ENCODE measurements around the gene KCNQ1. TPM values are rescaled to one million over a fixed set of nuclear protein-coding genes. Genes with fewer than 3 reads are reported as not detected.

Gene KCNQ1
- total RNA-seq, 1 donor from 2014 or later: 52.9 TPM

DNA sequence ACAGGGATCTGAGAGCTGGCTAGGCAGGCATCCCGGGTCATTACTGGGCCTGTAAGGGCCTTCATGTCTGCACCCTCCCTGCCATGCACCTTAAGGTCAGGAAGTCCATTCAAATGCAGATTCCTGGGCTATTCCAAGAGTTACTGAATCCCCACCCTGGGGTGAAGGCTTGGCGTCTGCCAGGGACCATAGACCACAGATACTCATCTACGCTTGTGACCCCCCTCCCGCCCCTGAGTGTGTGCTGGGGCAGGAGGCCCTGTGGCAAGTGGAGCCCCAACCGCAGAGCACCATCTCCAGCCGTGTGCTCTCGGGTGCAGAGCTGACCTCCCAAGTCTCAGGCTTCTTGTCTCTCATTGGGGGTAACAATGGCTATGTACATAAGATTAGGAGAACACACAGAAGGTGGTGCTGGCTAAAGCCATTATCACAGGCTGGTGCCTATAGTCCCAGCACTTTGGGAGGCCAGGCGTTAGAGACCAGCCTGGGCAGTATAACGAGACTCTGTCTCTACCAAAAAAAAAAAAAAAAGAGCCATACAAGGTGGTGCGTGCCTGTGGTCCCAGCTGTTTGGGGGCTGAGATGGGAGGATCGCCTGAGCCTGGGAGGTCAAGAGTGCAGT lies 274.1 kb downstream of the KCNQ1 start:
- DNase-seq (no peak), ATAC-seq (no peak)
- Histone ChIP-seq H3K9me3 (no peaks in the 10 kb centered on the region), H3K36me3 (no peaks in the 10 kb centered on the region), H3K27me3 (no peaks in the 10 kb centered on the region), H3K27ac (no peak overlapping the region), H3K4me3 (no peak overlapping the region), H3K4me1 (no peaks in the 10 kb centered on the region)
- intact Hi-C loops (cut with DNase I): no loop called here
- TF ChIP-seq, protein P1, sequence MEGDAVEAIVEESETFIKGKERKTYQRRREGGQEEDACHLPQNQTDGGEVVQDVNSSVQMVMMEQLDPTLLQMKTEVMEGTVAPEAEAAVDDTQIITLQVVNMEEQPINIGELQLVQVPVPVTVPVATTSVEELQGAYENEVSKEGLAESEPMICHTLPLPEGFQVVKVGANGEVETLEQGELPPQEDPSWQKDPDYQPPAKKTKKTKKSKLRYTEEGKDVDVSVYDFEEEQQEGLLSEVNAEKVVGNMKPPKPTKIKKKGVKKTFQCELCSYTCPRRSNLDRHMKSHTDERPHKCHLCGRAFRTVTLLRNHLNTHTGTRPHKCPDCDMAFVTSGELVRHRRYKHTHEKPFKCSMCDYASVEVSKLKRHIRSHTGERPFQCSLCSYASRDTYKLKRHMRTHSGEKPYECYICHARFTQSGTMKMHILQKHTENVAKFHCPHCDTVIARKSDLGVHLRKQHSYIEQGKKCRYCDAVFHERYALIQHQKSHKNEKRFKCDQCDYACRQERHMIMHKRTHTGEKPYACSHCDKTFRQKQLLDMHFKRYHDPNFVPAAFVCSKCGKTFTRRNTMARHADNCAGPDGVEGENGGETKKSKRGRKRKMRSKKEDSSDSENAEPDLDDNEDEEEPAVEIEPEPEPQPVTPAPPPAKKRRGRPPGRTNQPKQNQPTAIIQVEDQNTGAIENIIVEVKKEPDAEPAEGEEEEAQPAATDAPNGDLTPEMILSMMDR (IDR thresholded peaks at IDR 0.05): no peak

DNA sequence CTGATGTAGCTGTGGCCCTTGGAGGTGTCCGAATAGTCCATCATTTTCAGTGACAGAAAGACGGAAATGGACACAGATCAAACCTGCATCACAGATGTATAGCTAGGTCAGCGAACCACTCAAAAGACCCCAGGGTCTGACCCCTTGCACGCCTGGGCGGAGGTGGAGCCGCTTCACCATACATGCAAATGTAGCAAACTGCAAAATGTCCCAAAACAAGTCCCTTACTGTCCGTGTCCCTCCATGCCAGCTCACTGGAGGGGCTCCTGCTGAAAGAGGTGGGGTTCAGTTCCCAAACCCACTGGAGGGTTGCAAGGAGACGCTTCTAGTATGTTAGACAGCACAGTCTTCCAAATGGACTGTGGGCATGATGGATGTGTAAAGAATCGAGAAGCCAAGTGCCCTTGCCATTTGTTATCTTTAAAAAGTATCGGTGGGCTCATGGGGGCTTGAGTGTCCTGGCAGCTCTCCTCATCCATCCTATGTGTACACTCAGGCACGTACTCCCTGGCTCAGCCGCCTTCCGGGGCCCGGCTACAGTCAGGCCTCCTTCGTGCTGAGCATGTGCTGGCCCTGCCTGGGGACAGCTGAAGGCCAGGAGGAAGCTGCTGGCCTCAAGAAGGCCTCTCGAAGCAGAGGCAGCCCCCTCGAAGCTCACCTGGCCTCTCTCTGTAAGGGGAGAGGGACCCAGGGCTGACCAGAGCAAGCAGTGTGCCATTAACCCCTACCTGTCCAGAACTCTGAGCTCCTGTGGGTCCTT lies 275.2 kb downstream of the KCNQ1 start:
- Histone ChIP-seq H3K4me3 (no peak overlapping the region), H3K36me3 (no peaks in the 10 kb centered on the region), H3K27me3 (no peaks in the 10 kb centered on the region), H3K27ac (no peak overlapping the region), H3K9me3 (no peaks in the 10 kb centered on the region), H3K4me1 (no peaks in the 10 kb centered on the region)
- TF ChIP-seq, protein P1 (IDR thresholded peaks at IDR 0.05): no peak
- ATAC-seq: no peak
- DNase-seq: no peak
- intact Hi-C loops (cut with DNase I): no loop called here

DNA sequence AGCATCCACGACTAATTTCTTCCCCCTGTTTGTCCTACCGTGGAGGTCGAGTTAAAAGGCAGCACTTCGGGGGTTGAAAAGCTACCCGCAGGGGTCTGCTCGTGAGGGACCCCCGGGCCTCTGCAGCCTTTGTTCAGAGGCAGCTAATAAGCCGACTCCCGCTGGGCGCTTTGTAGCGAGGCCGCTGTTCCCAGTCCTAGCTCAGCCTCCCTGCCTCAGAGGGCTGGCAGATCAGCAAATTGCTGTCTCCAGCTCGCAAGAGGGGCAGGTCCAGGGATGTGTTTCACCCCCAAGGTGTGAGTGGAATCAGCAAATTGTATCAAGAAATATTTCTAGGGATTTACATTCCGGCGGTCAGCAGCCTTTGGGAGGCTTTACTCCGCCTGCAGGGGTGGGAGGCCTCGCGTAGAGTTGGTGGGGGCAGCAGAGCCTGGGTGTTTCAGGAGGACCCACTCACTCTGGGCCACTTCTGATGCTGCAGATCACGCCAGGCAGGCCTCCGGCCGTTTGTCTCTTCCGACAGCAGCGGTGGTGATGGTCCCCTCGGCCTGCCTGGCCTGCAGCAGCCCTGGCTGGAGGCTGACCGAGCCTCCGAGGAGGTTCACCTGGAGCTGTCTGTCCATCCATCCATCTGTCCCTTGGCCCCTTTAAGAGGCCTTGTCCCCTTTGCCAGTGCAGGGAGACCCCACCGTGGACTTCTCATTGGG lies 276.6 kb downstream of the KCNQ1 start:
- Histone ChIP-seq H3K4me3 (no peak overlapping the region), H3K27me3 (no peaks in the 10 kb centered on the region), H3K4me1 (no peaks in the 10 kb centered on the region), H3K36me3 (no peaks in the 10 kb centered on the region), H3K27ac (no peak overlapping the region), H3K9me3 (no peaks in the 10 kb centered on the region)
- no peak for ATAC-seq
- DNase-seq: no peak
- TF ChIP-seq, protein P1 (IDR thresholded peaks at IDR 0.05): no peak
- intact Hi-C loops (cut with DNase I): no loop called here

DNA sequence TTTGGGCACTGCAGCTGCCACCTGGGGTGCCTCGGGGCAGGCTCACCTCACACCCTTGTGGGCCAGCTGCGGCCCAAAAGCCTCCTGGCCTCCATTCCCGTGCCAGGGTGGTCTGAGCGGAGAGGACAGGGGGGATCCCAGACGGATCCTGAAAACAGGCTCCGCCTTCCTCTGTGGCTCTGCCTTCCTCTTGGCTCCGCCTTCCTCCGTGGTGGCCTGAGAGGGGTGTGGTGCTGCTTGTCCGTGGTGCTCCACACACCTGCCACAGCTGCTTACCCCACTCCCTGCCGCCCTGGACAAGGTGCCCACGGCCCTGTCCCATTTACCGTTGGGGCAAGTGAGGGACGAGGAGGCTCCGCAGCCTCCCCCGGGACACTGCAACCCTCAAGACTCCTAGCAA lies 278.1 kb downstream of the KCNQ1 start:
- Histone ChIP-seq H3K9me3 (no peaks in the 10 kb centered on the region), H3K27me3 (no peaks in the 10 kb centered on the region), H3K4me1 (no peaks in the 10 kb centered on the region), H3K4me3 (no peak overlapping the region), H3K27ac (no peak overlapping the region), H3K36me3 (no peaks in the 10 kb centered on the region)
- TF ChIP-seq, protein P1 (IDR thresholded peaks at IDR 0.05): no peak
- no peak for DNase-seq
- intact Hi-C loops (cut with DNase I): no loop called here
- ATAC-seq: no peak

DNA sequence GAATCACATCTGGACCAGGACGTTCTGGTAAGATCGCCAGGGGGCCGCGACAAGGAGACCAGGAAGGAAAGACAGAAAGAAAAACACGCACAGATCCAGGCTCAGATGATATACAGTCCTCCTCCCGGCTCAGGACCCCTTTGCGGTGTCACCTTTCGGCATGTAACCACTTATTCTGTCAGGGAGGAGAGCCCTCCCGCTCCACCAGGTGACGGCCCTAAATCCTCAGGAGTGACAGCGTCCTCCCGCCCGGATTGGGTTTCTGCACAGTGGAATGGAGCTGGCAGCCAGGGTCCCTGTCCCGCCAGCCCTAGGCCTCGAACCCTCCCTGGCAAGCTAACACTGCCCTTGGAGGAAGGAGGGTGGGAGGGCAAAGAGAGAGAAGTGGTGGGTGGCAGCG lies 279.3 kb downstream of the KCNQ1 start:
- H3K27ac ChIP-seq: no peak overlapping the region
- intact Hi-C loops (cut with DNase I): no loop called here
- DNase-seq (no peak), ATAC-seq (no peak)
- TF ChIP-seq, protein P1 (IDR thresholded peaks at IDR 0.05): no peak
- no peak overlapping the region for H3K4me3 ChIP-seq
- no peaks in the 10 kb centered on the region for H3K4me1 ChIP-seq
- no peaks in the 10 kb centered on the region for H3K9me3 ChIP-seq
- no peaks in the 10 kb centered on the region for H3K27me3 ChIP-seq
- no peaks in the 10 kb centered on the region for H3K36me3 ChIP-seq

Data from upper lobe of right lung (tissue), 1 donor.